Adrenal gland (tissue), 5 donors: ENCODE results near the gene SMIM24.

Source experiments
- POLR2A ChIP-seq, 2 donors: fragments of 450-650 bp; IDR thresholded peaks; one replicate each; pipeline ENCODE4 v1.6.1; 2017; ENCODE audit warnings: antibody characterized with exemption in 2 of 2, mild to moderate bottlenecking in 2 of 2, moderate library complexity in 1 of 2
- TF ChIP-seq, protein P1 (sequence below), 6 experiments: fragments of 450-650 bp in 4 of 6; fragments of 200-600 bp in 2 of 6; sonication (generic) in 1 of 6; IDR thresholded peaks; 1 replicate in 5 of 6; 2 replicates in 1 of 6; pipeline versions ENCODE4 v1.5.1 to v1.8.0; 2016 to 2021; ENCODE audit warnings: antibody characterized with exemption in 6 of 6, mild to moderate bottlenecking in 2 of 6, moderate library complexity in 1 of 6
- donor health status: DM: no; HTN: no; CAD: no.

DNA sequence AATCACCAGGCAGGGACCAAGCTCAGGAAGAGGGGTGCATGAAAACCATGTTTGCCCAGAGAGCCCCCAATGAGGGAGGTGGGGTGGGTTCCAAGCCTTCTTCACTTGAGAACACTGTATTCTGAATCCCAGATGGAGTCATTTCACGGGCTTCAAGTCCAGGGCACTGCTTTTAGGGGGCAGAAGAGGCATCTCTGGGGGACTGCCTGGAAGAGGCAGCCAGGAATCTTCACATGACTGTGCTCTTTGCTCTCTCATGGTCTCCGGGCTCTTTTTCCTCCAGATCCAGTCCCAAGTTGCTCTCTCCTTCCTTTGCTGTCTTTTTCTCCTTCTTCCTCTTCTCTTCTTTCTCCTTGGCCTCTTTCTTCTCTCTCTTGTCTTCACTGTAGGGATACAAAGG lies 5.7 kb downstream of the SMIM24 start:
- TF ChIP-seq, protein P1, sequence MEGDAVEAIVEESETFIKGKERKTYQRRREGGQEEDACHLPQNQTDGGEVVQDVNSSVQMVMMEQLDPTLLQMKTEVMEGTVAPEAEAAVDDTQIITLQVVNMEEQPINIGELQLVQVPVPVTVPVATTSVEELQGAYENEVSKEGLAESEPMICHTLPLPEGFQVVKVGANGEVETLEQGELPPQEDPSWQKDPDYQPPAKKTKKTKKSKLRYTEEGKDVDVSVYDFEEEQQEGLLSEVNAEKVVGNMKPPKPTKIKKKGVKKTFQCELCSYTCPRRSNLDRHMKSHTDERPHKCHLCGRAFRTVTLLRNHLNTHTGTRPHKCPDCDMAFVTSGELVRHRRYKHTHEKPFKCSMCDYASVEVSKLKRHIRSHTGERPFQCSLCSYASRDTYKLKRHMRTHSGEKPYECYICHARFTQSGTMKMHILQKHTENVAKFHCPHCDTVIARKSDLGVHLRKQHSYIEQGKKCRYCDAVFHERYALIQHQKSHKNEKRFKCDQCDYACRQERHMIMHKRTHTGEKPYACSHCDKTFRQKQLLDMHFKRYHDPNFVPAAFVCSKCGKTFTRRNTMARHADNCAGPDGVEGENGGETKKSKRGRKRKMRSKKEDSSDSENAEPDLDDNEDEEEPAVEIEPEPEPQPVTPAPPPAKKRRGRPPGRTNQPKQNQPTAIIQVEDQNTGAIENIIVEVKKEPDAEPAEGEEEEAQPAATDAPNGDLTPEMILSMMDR (IDR thresholded peaks at IDR 0.05), result no peak
- TF ChIP-seq POLR2A (IDR thresholded peaks at IDR 0.05), result no peak
